ENCODE results near the gene FGFR1OP2. TPM values are rescaled to one million over a fixed set of nuclear protein-coding genes. Genes with fewer than 3 reads are reported as not detected.

The FGFR1OP2 gene
- total and polyA plus RNA-seq, 12 donors = 43.5 to 154 (median 71.2) TPM

DNA sequence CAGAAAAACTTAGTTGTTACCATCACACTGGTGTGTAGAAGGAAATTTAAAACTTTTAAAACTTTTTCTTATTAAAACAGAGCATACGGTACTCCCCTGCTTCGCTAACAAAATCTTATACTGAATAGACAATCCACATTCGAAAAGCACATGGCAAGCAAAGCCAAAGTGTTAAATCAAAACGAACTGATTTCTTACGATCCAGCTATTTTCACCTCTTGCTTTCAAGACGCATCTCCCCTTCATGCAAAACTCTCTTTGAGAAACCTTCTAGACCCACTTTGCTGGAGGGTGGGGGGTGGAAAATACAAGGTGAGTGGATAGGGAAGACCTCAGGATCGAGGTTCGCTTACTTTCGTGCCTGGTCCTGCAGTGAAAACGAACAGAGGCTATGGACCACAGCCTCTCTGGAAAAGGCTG lies 817 bp upstream of the FGFR1OP2 start:
- Histone ChIP-seq H3K27me3 (no peaks in the 10 kb centered on the region), H3K27ac (peak overlapping the region; percentile 23 to 97 (median 94)), H3K36me3 (replicated peaks in 1 of 2) (no peaks in the 10 kb centered on the region), H3K4me3 (peak overlapping the region; percentile 36 to 94 (median 84)), H3K4me1 (replicated peaks in 1 of 2) (peaks cover 13 to 53% of the 10 kb centered on the region in 2 donors), H3K9me3 (replicated peaks in 1 of 3) (no peaks in the 10 kb centered on the region)
- intact Hi-C loops (cut with DNase I) = loop anchor here in 1 of 2 donors (10.0 kb wide), 1 partner anchor 77 kb away; the partner anchor contains the start of gene TM7SF3
- TF ChIP-seq POLR2A (IDR thresholded peaks at IDR 0.05) = no peak
- TF ChIP-seq, protein P1, sequence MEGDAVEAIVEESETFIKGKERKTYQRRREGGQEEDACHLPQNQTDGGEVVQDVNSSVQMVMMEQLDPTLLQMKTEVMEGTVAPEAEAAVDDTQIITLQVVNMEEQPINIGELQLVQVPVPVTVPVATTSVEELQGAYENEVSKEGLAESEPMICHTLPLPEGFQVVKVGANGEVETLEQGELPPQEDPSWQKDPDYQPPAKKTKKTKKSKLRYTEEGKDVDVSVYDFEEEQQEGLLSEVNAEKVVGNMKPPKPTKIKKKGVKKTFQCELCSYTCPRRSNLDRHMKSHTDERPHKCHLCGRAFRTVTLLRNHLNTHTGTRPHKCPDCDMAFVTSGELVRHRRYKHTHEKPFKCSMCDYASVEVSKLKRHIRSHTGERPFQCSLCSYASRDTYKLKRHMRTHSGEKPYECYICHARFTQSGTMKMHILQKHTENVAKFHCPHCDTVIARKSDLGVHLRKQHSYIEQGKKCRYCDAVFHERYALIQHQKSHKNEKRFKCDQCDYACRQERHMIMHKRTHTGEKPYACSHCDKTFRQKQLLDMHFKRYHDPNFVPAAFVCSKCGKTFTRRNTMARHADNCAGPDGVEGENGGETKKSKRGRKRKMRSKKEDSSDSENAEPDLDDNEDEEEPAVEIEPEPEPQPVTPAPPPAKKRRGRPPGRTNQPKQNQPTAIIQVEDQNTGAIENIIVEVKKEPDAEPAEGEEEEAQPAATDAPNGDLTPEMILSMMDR (IDR thresholded peaks at IDR 0.05) = no peak
- 0% methylated on average over 8 to 10 of the region's 10 CpGs for WGBS, 4 donors
- no peak for DNase-seq

DNA sequence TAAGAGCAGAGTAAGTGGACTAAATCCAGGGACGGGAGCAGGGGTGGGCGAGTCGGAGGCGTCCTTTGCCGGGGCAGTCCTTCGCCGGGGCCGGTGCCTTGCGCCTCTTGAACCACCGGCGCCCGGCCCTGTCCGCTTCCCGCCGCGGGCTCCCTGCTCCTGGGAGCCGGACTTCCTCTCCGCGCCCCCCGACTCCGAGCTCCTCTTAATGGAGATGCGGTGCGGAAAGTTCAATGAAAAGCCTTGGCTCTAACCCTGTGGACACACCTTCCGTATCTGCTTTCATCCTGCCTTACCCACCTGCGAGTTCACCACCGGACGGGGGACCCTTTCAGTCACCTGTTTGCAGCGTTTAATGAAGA lies 412 bp downstream of the FGFR1OP2 start:
- TF ChIP-seq, protein P1 (IDR thresholded peaks at IDR 0.05) = no peak
- no peak for TF ChIP-seq POLR2A (IDR thresholded peaks at IDR 0.05)
- WGBS, 4 donors = 0 to 1% (median 0%) methylated on average over 17 to 28 of the region's 28 CpGs
- Histone ChIP-seq H3K4me1 (replicated peaks in 1 of 2) (peaks cover 21 to 64% of the 10 kb centered on the region in 2 donors), H3K36me3 (replicated peaks in 1 of 2) (no peaks in the 10 kb centered on the region), H3K27ac (peak overlapping the region; percentile 66 to 97 (median 94)), H3K27me3 (no peaks in the 10 kb centered on the region), H3K9me3 (replicated peaks in 1 of 3) (no peaks in the 10 kb centered on the region), H3K4me3 (peak overlapping the region; percentile 36 to 87 (median 84))
- intact Hi-C loops (cut with DNase I) = loop anchor here in 1 of 2 donors (10.0 kb wide), 1 partner anchor 76 kb away; the partner anchor contains the start of gene TM7SF3
- DNase-seq = peak in 1 of 7 donors; percentile 41

DNA sequence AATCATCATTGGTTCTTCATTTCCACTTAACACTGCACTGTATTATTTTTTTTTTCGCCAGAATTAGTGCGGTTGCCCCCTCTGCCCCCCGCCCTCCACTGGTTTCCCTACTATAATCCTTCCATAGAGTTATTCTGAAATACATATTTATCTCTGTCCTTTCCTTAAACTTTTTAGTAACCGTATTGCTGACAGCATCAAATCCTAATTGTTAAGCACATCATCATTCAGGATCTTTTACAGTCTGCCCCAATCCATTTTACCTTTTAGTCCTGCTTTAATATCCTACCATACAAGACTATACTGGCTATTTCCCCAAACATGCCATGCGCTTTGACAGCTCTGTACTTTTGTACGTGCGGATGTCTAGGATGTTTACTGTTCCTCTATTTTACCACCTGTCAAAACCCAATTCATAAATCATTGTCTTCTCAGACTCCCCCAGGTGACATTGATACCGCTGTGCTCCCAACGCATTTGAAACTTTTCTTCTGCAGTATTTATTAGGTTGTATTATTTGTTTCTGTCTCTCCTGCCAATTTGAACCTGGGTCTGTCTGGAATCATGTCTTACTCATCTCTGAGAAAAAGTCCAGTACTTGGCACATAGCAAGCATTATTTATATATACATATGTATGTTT lies 1.0 kb downstream of the FGFR1OP2 start:
- peak overlapping the region in 4 of 5 donors; percentile 66 to 97 (median 95) for H3K27ac ChIP-seq
- H3K9me3 ChIP-seq (replicated peaks in 1 of 3) = peaks cover 0 to 2% (median under 1%) of the 10 kb centered on the region in 3 donors
- no peaks in the 10 kb centered on the region for H3K27me3 ChIP-seq
- WGBS, 4 donors = 2 to 4% (median 3%) methylated on average over 9 of the region's 9 CpGs
- H3K4me1 ChIP-seq (replicated peaks in 1 of 2) = peaks cover 21 to 63% of the 10 kb centered on the region in 2 donors
- intact Hi-C loops (cut with DNase I) = loop anchor here in 1 of 2 donors (10.0 kb wide), 1 partner anchor 75 kb away; the partner anchor contains the start of gene TM7SF3
- H3K36me3 ChIP-seq (replicated peaks in 1 of 2) = no peaks in the 10 kb centered on the region
- TF ChIP-seq, protein P1 (IDR thresholded peaks at IDR 0.05) = no peak
- TF ChIP-seq POLR2A (IDR thresholded peaks at IDR 0.05) = no peak
- peak overlapping the region; percentile 36 to 87 (median 84) for H3K4me3 ChIP-seq
- DNase-seq = no peak

DNA sequence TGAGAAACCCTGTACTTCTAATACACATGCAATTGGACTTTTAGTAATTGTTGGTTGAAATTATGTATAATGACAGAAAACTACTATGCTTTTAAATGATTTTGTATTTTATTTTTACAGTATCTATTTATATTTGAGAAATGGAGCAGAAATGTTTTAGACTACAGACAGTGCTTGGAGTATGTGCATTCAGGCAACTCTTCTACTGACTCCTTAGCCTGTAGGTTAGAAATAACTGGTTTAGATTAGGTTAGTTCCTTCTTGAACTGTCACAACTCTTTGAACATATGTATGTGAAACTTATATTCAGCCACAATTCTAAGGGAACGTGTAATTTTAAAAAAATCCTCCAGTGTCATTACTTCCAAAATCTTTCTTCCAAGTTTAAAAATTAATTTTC lies 1.7 kb downstream of the FGFR1OP2 start:
- Histone ChIP-seq H3K4me1 (replicated peaks in 1 of 2) (peaks cover 21 to 61% of the 10 kb centered on the region in 2 donors), H3K4me3 (peak overlapping the region in 2 of 4 donors; percentile 84), H3K27me3 (no peaks in the 10 kb centered on the region), H3K36me3 (replicated peaks in 1 of 2) (no peaks in the 10 kb centered on the region), H3K9me3 (replicated peaks in 1 of 3) (peaks cover 0 to 9% (median 7%) of the 10 kb centered on the region in 3 donors), H3K27ac (peak overlapping the region in 1 of 5 donors; percentile 94)
- WGBS, 4 donors = 13 to 29% (median 20%) methylated on average over 1 of the region's 1 CpG
- no peak for TF ChIP-seq POLR2A (IDR thresholded peaks at IDR 0.05)
- TF ChIP-seq, protein P1 (IDR thresholded peaks at IDR 0.05) = no peak
- intact Hi-C loops (cut with DNase I) = loop anchor here in 1 of 2 donors (10.0 kb wide), 1 partner anchor 75 kb away; the partner anchor contains the start of gene TM7SF3
- DNase-seq = no peak

Data from adrenal gland (tissue), 12 donors.